ENCODE data around the gene COL1A1.

GRCh38 chr17:50153650-50154575, 47.5 kb downstream of the COL1A1 start:
- TF ChIP-seq ZFP3 (CRISPR knock-in tag; IDR thresholded peaks at IDR 0.05) = no peak
- no peak for TF ChIP-seq BACH2 (CRISPR knock-in tag; IDR thresholded peaks at IDR 0.05; ENCODE audit: borderline replicate concordance)

Data from SK-N-SH treated with all-trans-retinoic acid at 6 μM for 48 hours (cell line).